HepG2 (cell line): ENCODE data around the gene IL32. TPM values are rescaled to one million over a fixed set of nuclear protein-coding genes. Genes with fewer than 3 reads are reported as not detected.

Experiments used
- ARHGAP35 ChIP-seq: sonication (generic); formaldehyde crosslinking; IDR thresholded peaks from 2 replicates; pipeline ENCODE4 v1.9.0; 2022; ENCODE audit warnings: mild to moderate bottlenecking, inconsistent platforms, moderate library complexity, missing genetic modification reagents, borderline replicate concordance
- ATF2 ChIP-seq: sonication (generic); formaldehyde crosslinking; IDR thresholded peaks from 2 replicates; pipeline ENCODE4 v1.4.0; 2020; ENCODE audit warnings: missing genetic modification reagents
- HOXD1 ChIP-seq: sonication (generic); formaldehyde crosslinking; IDR thresholded peaks from 2 replicates; pipeline ENCODE4 v1.5.0; 2020; ENCODE audit warnings: missing genetic modification reagents
- KDM5B ChIP-seq: sonication (generic); formaldehyde crosslinking; IDR thresholded peaks from 2 replicates; pipeline ENCODE4 v1.4.0; 2020; ENCODE audit warnings: missing genetic modification reagents, mild to moderate bottlenecking, borderline replicate concordance
- SNAI1 ChIP-seq: sonication (generic); formaldehyde crosslinking; IDR thresholded peaks from 2 replicates; pipeline ENCODE4 v1.5.0; 2020; ENCODE audit warnings: mild to moderate bottlenecking, missing genetic modification reagents, borderline replicate concordance
- ZMYM2 ChIP-seq: sonication (generic); formaldehyde crosslinking; IDR thresholded peaks from 2 replicates; pipeline ENCODE4 v1.8.0; 2022; ENCODE audit warnings: mild to moderate bottlenecking, missing genetic modification reagents
- ZNF513 ChIP-seq: sonication (generic); formaldehyde crosslinking; conservative IDR thresholded peaks from 2 replicates; pipeline ENCODE4 v1.5.0; 2020; ENCODE audit warnings: missing genetic modification reagents
- ZNF552 ChIP-seq: sonication (generic); formaldehyde crosslinking; IDR thresholded peaks from 2 replicates; pipeline ENCODE4 v1.9.0; 2022; ENCODE audit warnings: missing genetic modification reagents, mild to moderate bottlenecking, borderline replicate concordance
- ZNF720 ChIP-seq: sonication (generic); formaldehyde crosslinking; IDR thresholded peaks from 2 replicates; pipeline ENCODE4 v1.4.0; 2020; ENCODE audit warnings: missing genetic modification reagents
- polyA plus RNA-seq, 8 experiments: library from polyadenylated mRNA; depleted of rRNA in 3 of 8; stranded (reverse) in 7 of 8; unstranded in 1 of 8; fragments of >200 nt; fragmentation: Illumina TruSeq in 4 of 8; extraction: Trizol in 4 of 8; gene quantifications; 2 replicates each; pipeline versions ENCODE4 v1.2.1 to v1.2.3, GENCODE V29; 2011 to 2016; ENCODE audit warnings: low read depth in 4 of 8, missing spikeins in 1 of 8, mixed read lengths in 1 of 8; ENCODE audit not compliant: insufficient read depth in 1 of 8
- total RNA-seq, 5 experiments: library from RNA; depleted of rRNA; stranded (reverse); fragments of >200 nt; fragmentation: Illumina TruSeq; extraction: Trizol; gene quantifications; 2 replicates each; pipeline ENCODE4 v1.2.3, GENCODE V29; 2016; ENCODE audit warnings: low read depth in 1 of 5
- TF ChIP-seq, protein P1 (sequence below): sonication (generic); formaldehyde crosslinking; IDR thresholded peaks from 2 replicates; pipeline ENCODE4 v1.4.0; 2020; ENCODE audit warnings: missing genetic modification reagents, borderline replicate concordance
- TF ChIP-seq, protein P2 (sequence below): sonication (generic); formaldehyde crosslinking; IDR thresholded peaks from 2 replicates; pipeline ENCODE4 v1.4.0; 2020; ENCODE audit warnings: mild to moderate bottlenecking, missing genetic modification reagents
- TF ChIP-seq, protein P3 (sequence below): sonication (generic); formaldehyde crosslinking; IDR thresholded peaks from 2 replicates; pipeline ENCODE4 v1.4.0; 2020; ENCODE audit warnings: mild to moderate bottlenecking, missing genetic modification reagents

IL32 gene
- total and polyA plus RNA-seq, 2 of the 13 experiments (the other 11 are each of a cell fraction or from before 2014, with no cell fraction given), result 115 to 165 TPM

DNA sequence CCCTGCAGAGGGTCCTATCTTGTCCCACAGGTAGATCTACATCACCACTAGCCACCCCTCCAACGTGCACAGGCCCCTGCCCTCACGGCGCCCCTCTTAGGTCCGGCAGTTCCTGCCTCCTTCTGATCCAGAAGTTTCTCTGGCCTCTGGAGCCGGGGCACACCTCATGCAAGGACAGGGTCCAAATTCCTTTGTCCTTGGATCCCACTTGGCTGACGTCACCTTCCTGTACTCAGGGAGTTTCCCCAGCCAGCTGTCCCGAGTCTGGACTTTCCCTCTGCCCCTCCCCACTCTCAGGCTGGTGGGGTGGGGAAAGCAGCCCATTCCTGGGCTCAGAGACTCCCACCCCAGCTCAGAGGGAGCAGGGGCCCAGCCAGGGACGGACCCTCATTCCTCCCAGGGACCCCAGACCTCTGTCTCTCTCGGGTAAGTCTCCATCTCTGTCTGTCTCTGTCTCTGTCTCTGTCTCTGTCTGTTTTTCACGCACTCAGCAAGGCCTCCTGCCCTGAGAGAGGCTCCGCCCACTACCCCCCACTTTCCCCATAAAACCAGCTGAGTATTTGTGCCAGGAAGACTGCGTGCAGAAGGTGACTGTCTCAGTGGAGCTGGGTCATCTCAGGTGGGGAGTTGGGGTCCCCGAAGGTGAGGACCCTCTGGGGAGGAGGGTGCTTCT lies at the start of gene IL32 (continued):
- TF ChIP-seq, protein P1, sequence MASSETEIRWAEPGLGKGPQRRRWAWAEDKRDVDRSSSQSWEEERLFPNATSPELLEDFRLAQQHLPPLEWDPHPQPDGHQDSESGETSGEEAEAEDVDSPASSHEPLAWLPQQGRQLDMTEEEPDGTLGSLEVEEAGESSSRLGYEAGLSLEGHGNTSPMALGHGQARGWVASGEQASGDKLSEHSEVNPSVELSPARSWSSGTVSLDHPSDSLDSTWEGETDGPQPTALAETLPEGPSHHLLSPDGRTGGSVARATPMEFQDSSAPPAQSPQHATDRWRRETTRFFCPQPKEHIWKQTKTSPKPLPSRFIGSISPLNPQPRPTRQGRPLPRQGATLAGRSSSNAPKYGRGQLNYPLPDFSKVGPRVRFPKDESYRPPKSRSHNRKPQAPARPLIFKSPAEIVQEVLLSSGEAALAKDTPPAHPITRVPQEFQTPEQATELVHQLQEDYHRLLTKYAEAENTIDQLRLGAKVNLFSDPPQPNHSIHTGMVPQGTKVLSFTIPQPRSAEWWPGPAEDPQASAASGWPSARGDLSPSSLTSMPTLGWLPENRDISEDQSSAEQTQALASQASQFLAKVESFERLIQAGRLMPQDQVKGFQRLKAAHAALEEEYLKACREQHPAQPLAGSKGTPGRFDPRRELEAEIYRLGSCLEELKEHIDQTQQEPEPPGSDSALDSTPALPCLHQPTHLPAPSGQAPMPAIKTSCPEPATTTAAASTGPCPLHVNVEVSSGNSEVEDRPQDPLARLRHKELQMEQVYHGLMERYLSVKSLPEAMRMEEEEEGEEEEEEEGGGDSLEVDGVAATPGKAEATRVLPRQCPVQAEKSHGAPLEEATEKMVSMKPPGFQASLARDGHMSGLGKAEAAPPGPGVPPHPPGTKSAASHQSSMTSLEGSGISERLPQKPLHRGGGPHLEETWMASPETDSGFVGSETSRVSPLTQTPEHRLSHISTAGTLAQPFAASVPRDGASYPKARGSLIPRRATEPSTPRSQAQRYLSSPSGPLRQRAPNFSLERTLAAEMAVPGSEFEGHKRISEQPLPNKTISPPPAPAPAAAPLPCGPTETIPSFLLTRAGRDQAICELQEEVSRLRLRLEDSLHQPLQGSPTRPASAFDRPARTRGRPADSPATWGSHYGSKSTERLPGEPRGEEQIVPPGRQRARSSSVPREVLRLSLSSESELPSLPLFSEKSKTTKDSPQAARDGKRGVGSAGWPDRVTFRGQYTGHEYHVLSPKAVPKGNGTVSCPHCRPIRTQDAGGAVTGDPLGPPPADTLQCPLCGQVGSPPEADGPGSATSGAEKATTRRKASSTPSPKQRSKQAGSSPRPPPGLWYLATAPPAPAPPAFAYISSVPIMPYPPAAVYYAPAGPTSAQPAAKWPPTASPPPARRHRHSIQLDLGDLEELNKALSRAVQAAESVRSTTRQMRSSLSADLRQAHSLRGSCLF (CRISPR knock-in tag), result no peak
- TF ChIP-seq, protein P2, sequence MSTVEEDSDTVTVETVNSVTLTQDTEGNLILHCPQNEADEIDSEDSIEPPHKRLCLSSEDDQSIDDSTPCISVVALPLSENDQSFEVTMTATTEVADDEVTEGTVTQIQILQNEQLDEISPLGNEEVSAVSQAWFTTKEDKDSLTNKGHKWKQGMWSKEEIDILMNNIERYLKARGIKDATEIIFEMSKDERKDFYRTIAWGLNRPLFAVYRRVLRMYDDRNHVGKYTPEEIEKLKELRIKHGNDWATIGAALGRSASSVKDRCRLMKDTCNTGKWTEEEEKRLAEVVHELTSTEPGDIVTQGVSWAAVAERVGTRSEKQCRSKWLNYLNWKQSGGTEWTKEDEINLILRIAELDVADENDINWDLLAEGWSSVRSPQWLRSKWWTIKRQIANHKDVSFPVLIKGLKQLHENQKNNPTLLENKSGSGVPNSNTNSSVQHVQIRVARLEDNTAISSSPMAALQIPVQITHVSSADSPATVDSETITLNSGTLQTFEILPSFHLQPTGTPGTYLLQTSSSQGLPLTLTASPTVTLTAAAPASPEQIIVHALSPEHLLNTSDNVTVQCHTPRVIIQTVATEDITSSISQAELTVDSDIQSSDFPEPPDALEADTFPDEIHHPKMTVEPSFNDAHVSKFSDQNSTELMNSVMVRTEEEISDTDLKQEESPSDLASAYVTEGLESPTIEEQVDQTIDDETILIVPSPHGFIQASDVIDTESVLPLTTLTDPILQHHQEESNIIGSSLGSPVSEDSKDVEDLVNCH (CRISPR knock-in tag), result no peak
- TF ChIP-seq ZNF720 (no peak), KDM5B (CRISPR knock-in tag) (no peak), ATF2 (peak; percentile 100), SNAI1 (CRISPR knock-in tag) (peak; percentile 32; the same call in 1 of the 2 replicates), ZNF513 (CRISPR knock-in tag) (no peak), HOXD1 (CRISPR knock-in tag) (no peak), ZMYM2 (CRISPR knock-in tag) (no peak), ARHGAP35 (CRISPR knock-in tag) (peak; percentile 61; the same call in 1 of the 2 replicates), ZNF552 (CRISPR knock-in tag) (no peak)
- TF ChIP-seq, protein P3, sequence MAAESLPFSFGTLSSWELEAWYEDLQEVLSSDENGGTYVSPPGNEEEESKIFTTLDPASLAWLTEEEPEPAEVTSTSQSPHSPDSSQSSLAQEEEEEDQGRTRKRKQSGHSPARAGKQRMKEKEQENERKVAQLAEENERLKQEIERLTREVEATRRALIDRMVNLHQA, result no peak
